Measurements from ENCODE around the gene TMEM119.

Gene TMEM119

GRCh38 chr12:108598553-108599250 is 818 bp upstream of the TMEM119 start:
- H3K4me3 ChIP-seq (replicated peaks; ENCODE audit: low read depth, low read length): no peak overlapping the region
- TF ChIP-seq CTCF (IDR thresholded peaks at IDR 0.05; ENCODE audit: low read length, missing control alignments): no peak
- DNase-seq (ENCODE audit: low read depth): no peak

DNA sequence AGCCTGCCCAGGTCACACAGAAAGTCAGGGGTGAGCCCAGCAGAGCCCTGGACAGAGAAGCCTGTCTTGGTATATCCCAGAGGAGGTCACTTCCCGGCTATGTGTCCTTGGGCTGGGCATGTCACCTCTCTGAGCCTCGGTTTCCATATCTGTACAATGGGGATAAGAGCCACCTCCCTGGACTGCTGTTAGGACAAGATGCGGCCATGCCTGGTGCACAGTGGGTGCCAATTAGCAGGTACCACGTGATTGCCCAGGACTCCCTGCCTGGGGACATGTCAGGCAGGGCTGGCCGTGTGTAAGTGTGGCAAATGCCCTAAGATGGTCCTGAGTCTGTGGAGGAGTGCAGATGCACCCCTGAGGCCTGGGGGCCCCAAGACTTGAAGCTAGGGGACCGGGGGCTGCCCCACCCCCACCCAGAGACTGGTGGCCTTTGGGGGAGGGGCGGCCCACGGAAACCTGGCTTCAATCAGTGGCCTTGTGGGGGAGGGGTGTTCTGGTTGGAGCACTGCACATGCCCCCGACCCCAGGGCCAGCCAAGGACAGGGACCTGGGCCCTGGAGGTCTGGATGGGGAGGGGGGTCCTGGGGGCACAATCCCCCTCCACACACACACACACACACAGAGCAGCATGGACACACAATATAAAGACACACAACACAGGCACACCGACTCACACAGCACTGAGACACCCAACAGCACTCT is 878 bp downstream of the TMEM119 start:
- no peak for DNase-seq (ENCODE audit: low read depth)
- H3K4me3 ChIP-seq (replicated peaks; ENCODE audit: low read depth, low read length): peak overlapping the region; percentile 1
- no peak for TF ChIP-seq CTCF (IDR thresholded peaks at IDR 0.05; ENCODE audit: low read length, missing control alignments)

DNA sequence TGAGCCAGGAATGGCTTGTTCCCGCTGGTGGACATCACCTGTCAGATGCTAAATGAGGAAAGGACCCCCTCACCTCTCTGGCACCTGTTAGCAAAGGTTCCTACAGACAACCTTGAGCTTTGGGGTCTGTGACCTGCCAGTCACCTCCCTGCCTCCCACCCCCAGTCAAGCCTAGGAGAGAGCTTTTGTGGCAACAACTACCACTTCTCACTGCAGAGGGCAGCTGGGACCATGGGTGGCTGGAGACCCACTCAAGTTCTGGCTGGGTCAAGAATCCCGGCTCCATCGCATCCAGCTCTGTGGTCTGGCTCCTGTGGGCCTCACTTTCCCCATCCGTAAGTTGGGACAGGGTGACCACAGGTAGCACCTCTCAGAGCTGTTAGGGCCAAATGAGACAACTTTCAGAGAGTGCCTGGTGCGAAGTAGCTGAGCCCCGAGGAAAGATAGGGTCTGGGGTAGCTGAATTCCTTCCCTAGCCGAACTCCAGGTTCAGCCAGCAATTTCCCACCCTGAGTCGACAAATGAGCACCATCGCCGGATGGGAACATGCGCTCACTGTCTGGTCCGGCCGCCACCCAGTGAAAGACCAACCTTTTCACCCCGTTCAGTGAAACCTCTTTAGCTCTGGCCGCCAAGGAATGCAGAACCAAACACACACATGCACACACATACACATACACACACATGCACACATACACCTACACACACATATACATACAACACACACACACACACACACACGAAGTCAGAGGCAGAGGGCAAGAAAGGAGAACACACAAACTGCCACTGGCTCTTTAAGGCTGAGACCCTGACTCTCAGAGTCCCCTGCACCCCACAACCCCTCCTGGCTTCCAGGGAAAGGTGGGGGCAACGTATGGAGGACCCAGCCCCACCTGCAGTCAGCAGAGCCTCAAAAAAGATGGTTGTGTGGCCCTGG is 1.9 kb downstream of the TMEM119 start:
- no peak overlapping the region for H3K4me3 ChIP-seq (replicated peaks; ENCODE audit: low read depth, low read length)
- no peak for DNase-seq (ENCODE audit: low read depth)

GRCh38 chr12:108594960-108595710 is 2.7 kb downstream of the TMEM119 start:
- DNase-seq (ENCODE audit: low read depth): no peak
- H3K4me3 ChIP-seq (replicated peaks; ENCODE audit: low read depth, low read length): no peak overlapping the region
- TF ChIP-seq CTCF (IDR thresholded peaks at IDR 0.05; ENCODE audit: low read length, missing control alignments): no peak

More for the DNA sequence above, 1.9 kb downstream of the TMEM119 start:
- TF ChIP-seq CTCF (IDR thresholded peaks at IDR 0.05; ENCODE audit: low read length, missing control alignments): no peak

DNA sequence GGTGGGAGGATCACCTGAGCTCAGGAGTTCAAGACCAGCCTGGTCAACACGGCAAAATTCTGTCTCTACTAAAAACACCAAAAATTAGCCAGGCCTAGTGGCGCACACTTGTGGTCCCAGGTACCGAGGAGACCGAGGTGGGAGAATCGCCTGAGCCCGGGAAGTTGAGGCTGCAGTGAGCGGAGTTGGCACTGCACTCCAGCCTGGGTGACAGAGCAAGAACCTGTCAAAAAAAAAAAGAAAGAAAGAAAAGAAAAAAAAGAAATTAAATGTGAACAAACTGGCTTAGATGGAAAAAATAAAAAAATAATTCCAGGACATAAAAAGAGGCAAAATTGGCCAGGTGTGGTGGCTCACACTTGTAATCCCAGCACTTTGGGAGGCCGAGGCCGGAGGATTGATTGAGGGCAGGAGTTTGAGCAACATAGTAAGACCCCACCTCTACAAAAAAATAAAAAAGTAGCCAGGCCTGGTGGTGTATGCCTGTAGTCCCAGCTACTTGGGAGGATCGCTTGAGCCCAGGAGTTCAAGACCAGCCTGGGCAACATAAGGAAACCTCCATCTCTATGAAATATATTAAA is 3.5 kb downstream of the TMEM119 start:
- H3K4me3 ChIP-seq (replicated peaks; ENCODE audit: low read depth, low read length): no peak overlapping the region
- no peak for DNase-seq (ENCODE audit: low read depth)
- TF ChIP-seq CTCF (IDR thresholded peaks at IDR 0.05; ENCODE audit: low read length, missing control alignments): no peak

All from fibroblast of pulmonary artery (primary cell).